HG02678 (cell line): Measurements from ENCODE around the gene WDR64.
A peak's percentile ranks its signal among the peaks of the same experiment; 100 is the strongest.

Experiments used
- ATAC-seq: cut with Tn5 transposase; IDR thresholded peaks from one replicate; pipeline ENCODE4 v1.9.1; 2021; ENCODE audit warnings: mild to moderate bottlenecking, moderate library complexity; ENCODE audit not compliant: unreplicated experiment

Gene WDR64

DNA sequence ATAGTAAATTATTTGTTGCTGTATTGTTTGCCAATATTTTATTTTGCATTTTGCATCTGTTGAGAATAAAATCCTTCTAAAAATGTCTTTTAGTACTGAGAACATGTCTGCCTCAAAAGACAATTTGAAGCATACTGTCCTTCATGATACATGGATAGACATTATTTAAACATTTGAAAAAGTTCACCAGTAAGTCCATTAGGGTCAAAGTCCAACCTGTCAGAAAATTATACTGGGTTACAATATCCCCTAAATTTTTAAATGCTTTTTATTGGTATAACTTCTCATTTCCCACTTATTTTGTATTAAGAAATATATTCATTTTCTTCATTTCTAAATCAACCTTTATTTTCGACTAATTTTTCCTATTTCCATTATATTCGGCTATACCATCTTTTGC, 21.2 kb upstream of the WDR64 start:
- ATAC-seq: no peak

DNA sequence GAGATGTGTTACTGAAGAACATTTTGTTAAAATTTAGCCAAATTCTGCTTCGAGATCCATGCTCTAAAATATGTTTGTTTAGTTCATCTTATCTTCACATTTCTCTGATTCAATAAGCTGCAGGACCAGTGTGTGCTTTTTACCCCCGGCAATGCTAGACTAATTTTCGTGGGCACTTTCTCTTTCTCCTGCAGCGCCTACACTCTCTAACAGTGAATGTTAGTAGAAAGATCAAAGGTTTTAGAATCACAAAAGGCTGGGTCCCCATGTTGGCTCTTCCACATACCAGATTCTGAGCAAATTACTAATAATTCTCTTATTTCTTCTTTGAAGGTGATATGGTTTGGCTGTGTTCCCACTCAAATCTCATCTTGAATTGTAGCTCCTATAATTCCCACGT, 20.4 kb upstream of the WDR64 start:
- no peak for ATAC-seq

DNA sequence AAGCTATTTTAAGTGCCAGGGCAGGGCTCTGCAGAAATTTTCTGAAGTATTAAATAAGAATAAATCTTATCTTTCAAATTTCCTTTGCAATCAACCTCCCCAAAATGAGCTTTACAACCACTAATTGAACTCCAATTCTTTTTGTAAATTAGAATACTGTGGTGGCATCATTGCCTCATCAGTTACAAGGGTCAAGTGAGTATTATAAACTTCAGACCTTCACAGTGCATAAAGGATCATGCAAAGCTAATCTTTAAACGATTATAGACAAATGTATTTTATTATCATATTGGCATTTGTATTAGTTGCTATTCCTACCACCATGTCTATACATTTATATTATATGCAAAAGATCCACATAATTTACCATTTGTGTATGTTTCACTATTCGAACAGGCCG, 19.1 kb upstream of the WDR64 start:
- no peak for ATAC-seq

DNA sequence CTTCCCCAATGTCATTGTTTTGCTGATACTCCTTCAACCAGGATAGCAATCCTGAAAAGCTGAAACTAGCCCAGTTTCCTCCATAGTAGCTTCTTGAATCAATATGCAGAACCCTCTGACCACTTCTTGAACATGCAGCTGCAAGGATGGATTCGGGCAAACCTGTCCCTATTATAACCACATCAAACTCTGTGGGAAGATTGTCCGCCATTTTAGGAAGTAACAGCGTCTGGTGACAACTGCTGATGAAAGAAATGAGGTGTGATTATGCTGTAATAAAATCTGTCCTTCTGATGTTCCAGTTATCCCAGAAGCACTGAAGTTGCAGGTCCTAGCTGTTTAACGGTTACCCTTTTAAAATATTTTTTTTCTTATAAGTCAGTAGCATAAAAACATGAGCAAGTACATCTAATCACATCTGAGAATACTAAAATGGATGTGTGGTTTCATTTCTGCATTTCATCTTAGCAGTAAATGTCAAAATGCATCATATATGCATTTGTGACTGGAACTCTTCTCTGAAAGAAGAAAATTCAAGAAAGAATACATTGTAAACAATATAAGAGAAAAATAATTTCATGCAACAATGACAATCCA, 16.4 kb upstream of the WDR64 start:
- no peak for ATAC-seq

DNA sequence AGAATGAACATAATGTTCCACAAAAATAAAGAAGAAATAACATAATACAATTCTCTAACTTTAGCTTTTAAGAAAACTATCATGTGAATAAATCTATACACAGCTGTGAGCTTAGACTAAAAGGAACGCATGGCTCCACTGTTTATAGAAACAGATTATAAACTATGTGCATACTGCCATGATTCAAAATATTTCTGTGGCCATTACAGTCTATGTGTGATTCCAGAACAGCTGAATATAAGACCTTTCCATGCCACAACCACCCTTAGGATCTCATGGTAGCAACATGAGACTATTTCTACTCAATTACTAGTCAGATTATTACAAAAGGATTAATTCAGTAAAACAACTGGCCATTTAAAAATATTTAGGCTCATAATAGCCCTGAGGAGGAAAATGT, 15.8 kb upstream of the WDR64 start:
- ATAC-seq: no peak

DNA sequence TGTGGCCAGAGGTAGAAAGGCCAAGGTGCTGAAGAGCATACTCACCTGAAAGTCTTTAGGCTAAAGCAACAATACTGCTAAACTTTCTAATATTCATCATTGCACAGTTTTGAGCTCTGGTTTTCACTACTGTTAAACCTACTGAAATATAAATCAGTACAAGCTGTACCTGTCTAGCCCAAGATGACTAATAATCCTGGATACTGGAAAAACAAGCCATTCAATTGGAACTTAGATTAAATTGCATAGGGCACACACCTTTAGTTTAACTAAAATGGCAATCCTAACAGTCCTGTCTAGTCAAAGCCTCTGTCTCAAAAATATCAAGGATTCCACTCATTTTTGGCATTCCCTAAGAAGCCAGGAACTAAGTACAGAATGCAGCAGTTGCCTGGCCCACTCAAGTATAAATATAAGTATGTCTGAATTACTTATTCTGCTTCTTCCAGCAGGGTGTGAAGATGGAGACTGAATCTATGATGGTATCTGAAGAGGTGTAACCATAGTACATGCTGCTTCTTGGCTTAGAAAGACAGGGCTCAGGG, 15.0 kb upstream of the WDR64 start:
- no peak for ATAC-seq

DNA sequence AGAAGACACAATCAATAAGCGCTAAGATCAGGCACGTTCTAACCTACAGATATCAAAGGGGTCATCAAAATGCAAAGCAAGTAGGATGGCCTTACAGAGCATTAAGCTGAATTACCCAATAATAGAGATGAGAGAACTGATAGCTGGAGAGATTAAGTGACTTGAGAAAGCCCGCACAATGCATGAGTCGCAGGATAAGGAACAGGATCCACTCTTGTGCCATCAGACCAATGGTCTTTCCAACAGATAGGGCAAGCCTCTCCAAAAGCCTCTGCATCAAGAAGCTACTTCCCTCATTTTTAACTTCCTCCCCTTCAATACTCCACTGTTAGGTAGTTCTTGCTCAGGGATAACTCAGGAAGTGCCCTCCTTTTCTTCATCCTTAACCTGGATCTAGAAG, 14.5 kb upstream of the WDR64 start:
- ATAC-seq: no peak

DNA sequence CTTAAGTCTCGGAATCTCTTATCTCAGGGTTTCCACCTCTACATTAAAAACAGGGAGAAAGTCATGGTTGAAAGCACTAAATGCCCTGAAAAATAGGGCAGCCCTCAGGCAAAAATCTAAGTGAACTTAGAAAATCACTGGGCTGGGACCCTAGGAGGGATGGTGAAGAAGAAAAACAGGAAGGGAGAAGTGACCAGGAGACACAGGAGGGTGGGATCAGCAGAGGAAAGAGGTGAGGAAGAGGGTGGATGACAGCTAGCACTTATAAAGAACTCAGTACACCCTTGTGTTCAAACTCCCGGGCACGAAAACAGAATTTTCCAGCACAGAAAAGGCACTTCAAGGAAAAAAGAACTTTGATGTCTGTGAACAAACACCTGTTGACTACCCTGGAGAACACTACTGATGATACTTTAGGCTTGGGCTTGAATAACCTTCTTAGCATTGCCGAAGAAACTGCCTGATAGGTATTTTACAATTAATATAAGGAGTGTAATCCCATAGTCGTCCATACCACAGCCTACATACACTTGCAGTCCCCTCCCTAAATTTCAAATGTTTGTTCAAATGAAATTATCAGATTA, 13.9 kb upstream of the WDR64 start:
- ATAC-seq: no peak

DNA sequence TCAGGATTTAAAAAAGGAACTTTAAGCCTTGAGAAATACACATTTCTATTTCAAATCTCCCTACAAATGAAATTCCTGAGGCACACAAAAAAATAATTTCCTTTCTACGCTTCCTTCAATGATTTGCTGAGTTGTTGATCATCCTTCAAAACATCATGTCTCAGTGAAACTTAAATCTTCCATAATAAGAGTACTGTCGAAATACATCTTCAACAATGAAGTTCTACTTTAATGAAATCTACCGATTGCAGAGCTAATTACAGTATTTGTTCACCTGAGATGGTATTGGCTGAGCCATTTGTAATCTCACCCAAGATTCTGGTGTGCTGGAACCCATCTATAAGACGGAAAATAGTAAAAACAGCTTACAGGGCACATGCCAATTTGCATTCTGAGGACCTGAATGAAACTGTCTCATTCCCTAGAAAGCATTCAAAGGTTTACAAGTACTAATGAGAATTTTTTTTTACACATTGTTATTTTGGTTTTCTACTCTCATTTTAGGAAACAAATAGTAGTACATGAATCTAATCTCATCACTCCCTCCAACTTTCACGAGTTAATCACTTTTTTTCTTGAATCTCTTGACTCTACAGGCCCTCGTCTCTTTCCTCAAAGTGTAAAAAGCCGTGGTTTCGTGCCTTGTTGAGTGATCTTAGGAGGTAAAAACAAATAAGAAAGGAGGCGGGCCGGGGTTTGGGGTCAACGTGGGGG, 13.0 kb upstream of the WDR64 start:
- ATAC-seq: no peak

DNA sequence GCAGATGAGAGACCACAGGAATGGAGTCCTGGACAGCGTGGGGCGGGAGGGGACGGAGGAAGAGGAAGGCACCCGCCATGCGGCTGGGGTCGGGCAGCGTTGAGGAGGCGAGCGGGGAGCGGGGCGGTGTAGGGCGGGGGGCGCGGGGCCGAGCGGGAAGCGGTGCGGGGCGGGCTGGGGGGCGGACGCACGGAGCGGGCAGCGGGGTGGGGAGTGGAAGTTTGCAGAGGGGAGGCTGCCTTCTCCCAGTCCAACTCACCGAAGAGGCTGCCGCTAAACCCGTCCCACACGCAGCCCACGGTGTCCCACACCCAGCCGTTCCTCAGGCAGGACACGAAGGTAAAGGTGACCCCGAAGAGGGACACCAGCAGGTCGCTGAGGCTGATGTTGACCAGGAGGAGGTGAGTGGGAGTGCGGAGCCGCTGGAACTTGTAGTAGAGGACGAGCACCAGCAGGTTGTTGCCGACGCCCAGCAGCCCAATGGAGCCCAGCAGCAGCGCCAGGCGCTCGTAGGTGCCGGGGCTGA, 12.4 kb upstream of the WDR64 start:
- peak; percentile 44 for ATAC-seq

DNA sequence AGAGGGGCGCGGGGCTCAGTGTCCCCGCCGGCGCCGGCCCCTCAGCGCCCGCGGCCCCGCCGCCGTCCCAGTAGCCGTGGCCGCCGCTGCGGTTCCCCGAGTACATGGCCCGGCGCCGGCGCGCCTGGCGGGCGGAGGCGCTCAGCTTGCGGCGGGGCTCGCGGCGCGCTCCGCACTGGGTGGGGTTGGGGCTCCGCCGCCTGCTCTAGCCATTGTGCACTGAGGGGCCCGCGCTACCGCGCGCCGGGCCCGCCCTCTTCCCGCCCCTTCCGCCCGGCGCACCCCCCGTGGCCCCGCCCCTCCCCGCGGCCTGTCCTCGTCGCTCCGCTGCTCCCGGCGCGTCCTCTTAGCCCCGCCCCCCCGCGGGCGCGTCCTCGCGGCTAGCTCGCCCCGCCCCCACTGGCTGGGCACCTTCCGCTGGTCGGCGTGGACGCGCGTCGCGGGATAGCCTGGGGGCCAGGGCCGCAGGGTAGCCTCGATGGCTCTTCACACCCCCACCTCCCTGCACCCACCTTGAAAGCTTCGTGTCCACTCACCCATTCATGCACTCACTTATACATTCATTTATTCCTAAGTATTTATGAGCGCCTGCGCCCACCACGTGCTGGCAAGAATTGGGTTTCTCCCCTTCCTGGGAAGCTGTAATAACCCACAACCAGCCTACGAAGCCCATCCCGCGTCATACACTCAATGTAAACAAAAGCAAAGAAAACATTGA, 11.8 kb upstream of the WDR64 start, which contains the start of the genes CHML and OPN3:
TSS of gene CHML (minus strand) at position 221 of the 718 bp plus-strand sequence. CDS start 4,603 bp downstream, outside the sequence.
TSS of gene OPN3 (minus strand) at position 221 of the 718 bp plus-strand sequence. CDS start at position 106, 115 bp downstream.
- peak; percentile 90 for ATAC-seq

DNA sequence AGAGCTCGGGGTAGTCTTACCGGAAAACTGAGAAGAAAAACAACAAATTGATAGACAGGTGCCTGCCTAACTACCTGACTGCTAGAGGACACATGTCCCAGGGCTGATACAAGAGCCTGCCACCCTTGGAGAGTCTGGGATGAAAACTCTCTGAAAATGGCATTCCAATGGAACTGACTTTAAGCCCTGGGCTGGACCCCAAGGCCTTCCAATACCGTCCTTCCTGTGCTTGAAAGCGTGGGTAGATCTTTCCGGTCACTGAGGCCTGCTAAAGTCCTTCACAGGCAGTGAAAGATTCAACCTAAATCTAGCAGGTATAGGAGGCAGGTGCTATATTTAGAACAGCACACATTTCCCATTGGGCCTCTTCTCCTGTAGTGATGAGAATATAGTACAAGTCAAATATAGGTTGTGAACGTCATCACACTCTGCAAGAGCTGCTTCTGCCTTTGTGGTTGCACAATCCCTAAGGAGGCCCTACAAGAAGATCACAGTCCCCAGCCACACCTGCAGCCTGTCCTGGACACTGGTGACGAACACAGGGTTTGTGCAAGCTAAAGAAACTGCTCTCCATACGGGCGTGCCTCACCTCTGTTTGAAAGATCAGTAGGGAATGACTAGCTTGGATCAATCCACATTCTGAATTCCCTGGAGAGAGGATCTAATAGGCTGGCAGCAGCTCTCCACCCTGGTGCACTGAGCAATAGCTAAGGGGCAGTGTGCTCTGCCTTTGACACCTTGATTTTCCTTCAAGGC, 11.0 kb upstream of the WDR64 start:
- ATAC-seq: no peak

DNA sequence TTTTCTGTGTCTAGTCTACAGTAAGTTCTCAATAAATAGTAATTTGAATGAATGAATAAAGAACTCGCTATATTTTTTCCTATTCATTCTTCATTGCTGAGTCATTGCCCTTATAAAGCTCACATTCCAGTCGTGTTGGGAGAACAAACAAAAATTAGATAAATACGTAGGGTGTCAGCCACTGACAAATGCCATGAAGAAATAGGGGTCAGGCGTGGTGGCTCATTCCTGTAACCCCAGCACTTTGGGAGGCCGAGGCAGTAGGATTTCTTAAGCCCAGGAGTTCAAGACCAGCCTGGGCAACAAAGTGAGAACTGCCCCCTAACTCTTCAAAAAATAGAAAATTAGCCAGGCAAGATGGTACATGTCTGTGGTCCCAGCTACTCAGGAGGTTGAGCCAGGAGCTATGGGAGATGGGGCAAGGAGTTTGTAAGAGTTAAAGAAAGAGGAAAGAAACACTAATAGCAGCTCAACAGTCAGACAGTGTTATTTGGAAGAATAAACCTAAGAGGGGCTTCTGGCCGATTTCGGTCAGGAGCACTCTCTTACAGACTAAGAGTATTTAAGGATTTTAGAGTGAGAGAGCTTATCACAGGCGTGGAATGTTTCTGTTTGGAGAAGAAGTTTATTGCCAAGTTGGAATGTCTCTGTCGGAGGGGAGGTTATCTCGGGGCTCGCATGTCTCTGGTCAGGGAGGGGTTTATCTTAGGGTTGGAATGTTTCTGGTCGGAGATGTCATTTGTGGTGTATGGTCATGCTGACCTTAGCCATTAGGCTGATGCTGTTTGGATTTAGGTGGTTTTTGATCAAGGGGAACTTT, 10.1 kb upstream of the WDR64 start:
- ATAC-seq: no peak

DNA sequence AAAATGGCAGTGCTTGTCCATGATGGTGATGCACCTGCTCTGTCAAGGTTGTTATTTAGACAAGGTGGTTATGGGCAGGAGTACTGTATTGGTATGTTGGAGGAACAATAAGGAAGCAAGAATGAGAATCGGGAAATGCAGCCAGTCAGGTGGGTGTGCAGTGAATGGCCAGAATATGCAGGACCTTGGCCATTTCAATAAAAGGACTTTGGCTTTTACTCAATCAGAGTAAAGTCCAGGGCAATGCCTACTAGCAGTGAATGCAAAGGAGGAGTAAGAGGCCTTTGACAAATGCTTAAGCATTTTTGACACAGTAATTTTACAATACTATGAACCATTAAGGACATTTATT, 9.5 kb upstream of the WDR64 start:
- ATAC-seq: no peak

DNA sequence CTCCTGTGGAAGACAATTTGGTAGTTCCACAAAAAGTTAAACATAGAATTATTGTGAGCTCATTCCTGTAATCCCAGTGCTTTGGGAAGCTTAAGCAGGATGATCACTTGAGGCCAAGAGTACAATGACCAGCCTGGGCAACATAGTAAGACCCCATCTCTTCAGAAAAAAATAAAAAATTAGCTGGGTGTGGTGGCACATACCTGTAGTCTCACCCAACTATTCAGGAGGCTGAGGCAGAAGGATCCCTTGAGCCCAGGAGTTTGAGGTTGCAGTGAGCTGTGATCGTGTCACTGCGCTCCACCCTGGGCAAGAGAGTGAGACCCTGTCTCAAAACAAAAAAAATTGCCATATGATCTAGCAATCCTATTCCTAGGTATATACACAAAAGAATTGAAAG, 7.8 kb upstream of the WDR64 start:
- ATAC-seq: no peak

DNA sequence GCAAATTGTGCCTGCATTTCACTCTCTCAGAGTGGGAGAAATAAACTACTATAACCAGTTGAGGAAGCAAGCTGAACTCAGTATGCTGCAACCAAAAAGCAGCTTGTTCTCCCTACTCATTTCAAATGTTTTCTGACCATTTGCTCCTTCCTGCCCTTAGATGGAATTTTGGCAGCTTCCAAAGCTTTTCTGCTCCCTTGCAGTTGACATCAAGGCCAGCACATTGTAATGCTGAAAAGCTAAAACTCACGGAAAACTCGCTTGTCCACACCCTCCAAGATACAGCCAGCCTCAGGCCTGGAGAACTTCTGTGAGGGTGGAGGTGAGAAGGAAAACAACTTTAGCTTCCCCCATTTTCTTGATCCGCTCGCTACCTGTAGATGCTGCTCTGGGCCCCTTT, 6.9 kb upstream of the WDR64 start:
- no peak for ATAC-seq

DNA sequence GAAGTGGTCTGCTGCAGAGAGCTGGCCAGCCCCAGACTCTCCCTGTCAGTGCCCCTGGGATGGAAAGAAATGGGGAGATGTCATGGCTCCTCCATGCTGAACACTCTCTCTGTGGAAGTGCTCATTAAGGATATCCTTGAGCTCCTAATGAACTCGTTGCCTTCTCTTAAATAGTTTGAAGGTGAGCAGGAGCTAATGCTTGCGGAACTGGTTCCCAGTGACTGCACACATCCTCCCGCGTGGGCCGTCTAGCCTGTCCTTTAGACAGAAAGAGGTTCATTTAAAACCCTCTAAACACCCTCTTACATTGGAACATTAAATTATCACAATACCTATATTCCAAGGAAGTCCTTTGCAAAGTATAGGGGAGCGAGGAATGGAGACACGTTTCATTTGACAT, 5.9 kb upstream of the WDR64 start:
- no peak for ATAC-seq

DNA sequence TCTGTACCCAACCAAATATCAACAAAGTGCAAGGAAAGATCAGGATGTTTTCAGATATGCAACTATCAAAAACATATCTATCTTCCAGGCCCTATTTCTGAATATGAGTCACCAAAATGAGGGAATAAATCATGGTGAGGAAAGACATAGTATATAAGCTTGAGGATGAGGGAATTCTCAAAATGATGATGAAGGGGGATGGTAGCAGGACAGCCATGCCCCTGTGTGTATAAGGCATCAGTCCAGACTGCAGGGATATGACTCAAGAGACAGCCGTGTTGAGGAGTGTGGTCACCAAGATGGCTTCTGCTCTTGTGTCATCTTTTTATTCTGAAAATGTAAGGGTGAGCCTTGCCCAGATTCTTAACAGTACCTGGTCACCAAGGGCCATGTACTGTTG, 4.4 kb upstream of the WDR64 start:
- ATAC-seq: no peak

DNA sequence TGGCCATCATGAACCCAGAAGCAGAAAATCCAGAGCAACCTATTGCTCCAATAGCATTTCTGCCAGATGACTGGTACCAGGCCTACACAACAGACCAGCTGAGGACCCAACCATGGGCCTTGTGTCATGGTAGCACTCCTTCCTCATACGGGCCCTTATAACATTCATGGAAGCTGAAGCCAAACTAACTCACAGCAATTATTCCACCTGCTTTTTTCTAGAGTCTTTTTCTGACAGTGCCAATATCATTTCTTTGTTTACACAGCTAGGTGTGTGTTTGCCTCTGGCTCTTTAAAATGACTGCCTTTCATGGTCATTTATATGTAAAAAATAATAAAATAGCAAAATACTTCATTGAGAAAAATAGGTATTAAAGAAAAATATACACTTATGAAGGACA, 3.9 kb upstream of the WDR64 start:
- no peak for ATAC-seq

DNA sequence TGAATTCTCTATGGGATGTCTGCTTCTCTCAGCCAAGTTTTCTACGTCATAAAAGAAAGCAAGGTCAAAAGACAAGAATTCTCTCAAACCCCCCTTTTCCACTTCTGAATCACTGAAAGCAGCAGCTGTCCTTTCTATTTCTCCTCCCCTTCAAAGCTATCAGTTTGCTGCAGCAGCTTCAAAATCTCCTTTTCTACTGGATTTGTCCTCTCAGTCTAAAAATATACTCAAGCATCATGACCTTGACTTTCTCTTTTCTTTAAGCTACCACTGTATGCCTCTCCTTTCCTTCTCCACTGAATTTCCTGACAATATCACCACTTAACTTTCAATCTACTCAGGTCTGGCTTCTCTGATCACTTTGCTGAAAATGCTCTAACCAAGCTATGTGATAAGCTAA, 1.9 kb downstream of the WDR64 start:
- no peak for ATAC-seq
